CD4-positive, CD25-positive, alpha-beta regulatory T cell (primary cell): ENCODE results near the gene FLYWCH1. TPM values are rescaled to one million over a fixed set of nuclear protein-coding genes. Genes with fewer than 3 reads are reported as not detected.

ENCODE experiments used
- ATAC-seq, 2 donors: fragments of 150-1000 bp; cut with Tn5 transposase; one replicate each; pipeline ENCODE4 v1.10.0; 2021; ENCODE audit warnings: low read depth in 2 of 2, moderate number of reproducible peaks in 2 of 2, moderate library complexity in 1 of 2
- DNase-seq, 3 donors: peaks; one replicate each; pipeline versions ENCODE4 v3.0.0 to v3.0.0-alpha.2; 2012 to 2022; ENCODE audit warnings: mixed read lengths in 1 of 3
- H3K27ac ChIP-seq: one replicate; pipeline ENCODE4 v1.7.0; 2013; ENCODE audit warnings: mild to moderate bottlenecking, low read length; ENCODE audit not compliant: insufficient read depth, poor library complexity, severe bottlenecking
- H3K27me3 ChIP-seq: one replicate; pipeline ENCODE4 v1.7.0; 2013; ENCODE audit warnings: low read length; ENCODE audit not compliant: control insufficient read depth, insufficient read depth
- H3K36me3 ChIP-seq: one replicate; pipeline ENCODE4 v1.7.0; 2013; ENCODE audit warnings: mild to moderate bottlenecking, low read length, moderate library complexity; ENCODE audit not compliant: control insufficient read depth, insufficient read depth
- H3K4me1 ChIP-seq: 2 replicates; pipeline ENCODE4 v1.7.0; 2013; ENCODE audit warnings: mild to moderate bottlenecking, low read length; ENCODE audit not compliant: insufficient read depth, control insufficient read depth, poor library complexity, severe bottlenecking
- H3K4me3 ChIP-seq: one replicate; pipeline ENCODE4 v1.7.0; 2013; ENCODE audit warnings: low read depth, mild to moderate bottlenecking, low read length, moderate library complexity
- H3K9me3 ChIP-seq, 2 experiments: 1 replicate in 1 of 2; 2 replicates in 1 of 2; pipeline ENCODE4 v1.7.0; 2013; ENCODE audit warnings: low read length in 2 of 2, mild to moderate bottlenecking in 1 of 2, moderate library complexity in 1 of 2; ENCODE audit not compliant: control insufficient read depth in 2 of 2
- H3K27ac Mint-ChIP-seq, 3 donors: one replicate each; pipeline ENCODE4 v1.8.0; 2020 to 2022; ENCODE audit warnings: mild to moderate bottlenecking in 3 of 3, mixed read lengths in 3 of 3, moderate library complexity in 2 of 3
- H3K27me3 Mint-ChIP-seq: one replicate; pipeline ENCODE4 v1.8.0; 2022; ENCODE audit warnings: mild to moderate bottlenecking, mixed read lengths
- H3K36me3 Mint-ChIP-seq: one replicate; pipeline ENCODE4 v1.8.0; 2020; ENCODE audit warnings: mixed read lengths
- H3K4me1 Mint-ChIP-seq, 4 donors: one replicate each; pipeline ENCODE4 v1.8.0; 2020 to 2022; ENCODE audit warnings: mixed read lengths in 4 of 4, mild to moderate bottlenecking in 1 of 4
- H3K4me3 Mint-ChIP-seq, 4 donors: one replicate each; pipeline ENCODE4 v1.8.0; 2020 to 2022; ENCODE audit warnings: mild to moderate bottlenecking in 4 of 4, mixed read lengths in 4 of 4, moderate library complexity in 3 of 4
- H3K9me3 Mint-ChIP-seq, 7 donors: one replicate each; pipeline ENCODE4 v1.8.0; 2020 to 2022; ENCODE audit warnings: mixed read lengths in 7 of 7, mild to moderate bottlenecking in 3 of 7, moderate library complexity in 2 of 7
- polyA plus RNA-seq, 4 donors: library from polyadenylated mRNA; unstranded; fragments of 300-500 nt; fragmentation: Illumina TruSeq; gene quantifications; one replicate each; pipeline ENCODE4 v1.2.3, GENCODE V29; 2021
- total RNA-seq: library from RNA; stranded (reverse); gene quantifications from one replicate; pipeline ENCODE4 v1.2.3, GENCODE V29; 2022

Gene FLYWCH1
- total and polyA plus RNA-seq, 5 donors from 2014 or later: 6.6 to 74.8 (median 13.1) TPM

DNA sequence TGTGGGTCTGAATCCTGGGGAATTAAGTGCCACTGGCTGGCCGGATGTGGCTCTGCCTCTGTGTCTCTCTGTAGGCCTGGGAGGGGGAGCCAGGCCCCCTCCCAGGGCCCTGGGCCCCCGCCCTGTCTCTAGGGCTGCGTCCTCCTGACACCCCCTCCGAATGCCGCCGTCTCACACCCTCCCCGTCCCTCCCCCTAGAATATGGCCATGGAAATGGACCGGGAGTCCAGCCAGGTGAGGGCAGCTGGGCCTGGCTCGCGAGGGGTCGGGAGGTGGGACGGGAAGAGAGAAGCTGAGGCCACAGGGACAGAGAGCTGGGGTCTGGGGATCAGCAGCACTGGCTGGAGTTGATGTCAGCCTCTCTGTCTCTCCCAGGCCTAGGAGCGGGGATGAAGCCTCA, 84.6 kb downstream of the FLYWCH1 start:
- H3K4me1 Mint-ChIP-seq: no peaks in the 10 kb centered on the region
- no peaks in the 10 kb centered on the region for H3K27me3 ChIP-seq
- no peak for ATAC-seq
- H3K27me3 Mint-ChIP-seq: peaks cover 8% of the 10 kb centered on the region
- H3K36me3 ChIP-seq: no peaks in the 10 kb centered on the region
- no peaks in the 10 kb centered on the region for H3K36me3 Mint-ChIP-seq
- no peaks in the 10 kb centered on the region for H3K9me3 ChIP-seq
- H3K27ac ChIP-seq: no peak overlapping the region
- no peaks in the 10 kb centered on the region for H3K4me1 ChIP-seq
- H3K4me3 ChIP-seq: no peak overlapping the region
- no peak overlapping the region for H3K4me3 Mint-ChIP-seq
- H3K27ac Mint-ChIP-seq: no peak overlapping the region
- no peak for DNase-seq
- no peaks in the 10 kb centered on the region for H3K9me3 Mint-ChIP-seq

DNA sequence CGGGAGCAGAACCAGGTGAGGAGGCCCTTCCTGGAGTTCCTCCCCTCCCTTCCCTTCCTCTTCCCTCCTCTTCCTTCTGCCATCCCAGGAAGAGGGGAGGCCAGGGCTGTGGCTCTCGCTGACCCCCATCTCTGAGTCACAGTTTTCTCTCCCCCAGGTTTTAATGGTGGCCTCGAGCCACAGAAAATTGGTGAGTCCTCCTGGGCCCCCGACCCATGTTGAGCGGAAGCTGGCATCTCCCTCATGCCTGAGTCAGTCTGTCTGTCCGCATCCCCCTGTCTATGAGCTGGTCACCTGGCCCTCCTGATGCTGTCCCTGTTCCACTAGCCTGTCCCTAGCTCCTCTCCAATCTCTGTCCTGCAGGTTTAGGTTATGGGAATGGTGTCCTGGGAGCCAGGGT, 88.2 kb downstream of the FLYWCH1 start:
- H3K36me3 ChIP-seq: no peaks in the 10 kb centered on the region
- Mint-ChIP-seq H3K36me3 (no peaks in the 10 kb centered on the region), H3K4me1 (peaks cover 2 to 9% (median 5%) of the 10 kb centered on the region in 4 donors), H3K9me3 (no peaks in the 10 kb centered on the region), H3K27me3 (peaks cover 13% of the 10 kb centered on the region), H3K27ac (no peak overlapping the region), H3K4me3 (no peak overlapping the region)
- ATAC-seq: no peak
- DNase-seq: no peak
- H3K27me3 ChIP-seq: no peaks in the 10 kb centered on the region
- no peak overlapping the region for H3K4me3 ChIP-seq
- no peaks in the 10 kb centered on the region for H3K9me3 ChIP-seq
- H3K4me1 ChIP-seq: peaks cover 6% of the 10 kb centered on the region
- H3K27ac ChIP-seq: no peak overlapping the region

DNA sequence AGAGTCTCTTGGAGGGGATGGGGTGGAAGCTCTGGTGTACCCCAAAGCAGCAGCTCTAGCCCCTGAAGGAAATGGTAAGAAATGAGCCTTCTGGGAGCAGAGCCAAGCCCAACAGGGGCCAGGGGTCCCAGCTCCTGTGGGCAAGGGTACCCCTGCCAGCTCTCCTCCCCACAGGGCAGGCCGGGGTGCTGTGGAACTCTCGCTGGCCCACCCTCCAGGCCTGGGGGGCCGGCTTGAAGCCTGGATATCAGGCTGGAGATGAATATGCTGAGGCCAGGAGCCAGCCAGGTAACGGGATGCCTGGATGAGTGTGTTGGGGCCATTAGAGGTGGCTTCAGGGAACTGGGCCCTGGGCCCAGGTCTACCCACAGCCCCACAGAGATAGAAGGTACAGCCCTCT, 88.8 kb downstream of the FLYWCH1 start:
- H3K9me3 ChIP-seq: no peaks in the 10 kb centered on the region
- H3K27ac ChIP-seq: no peak overlapping the region
- Mint-ChIP-seq H3K27me3 (peaks cover 13% of the 10 kb centered on the region), H3K9me3 (no peaks in the 10 kb centered on the region), H3K4me3 (peak overlapping the region in 1 of 4 donors; percentile 15), H3K27ac (no peak overlapping the region), H3K36me3 (no peaks in the 10 kb centered on the region), H3K4me1 (peaks cover 3 to 9% (median 6%) of the 10 kb centered on the region in 4 donors)
- ATAC-seq: no peak
- H3K4me1 ChIP-seq: peaks cover 9% of the 10 kb centered on the region
- no peaks in the 10 kb centered on the region for H3K27me3 ChIP-seq
- H3K36me3 ChIP-seq: no peaks in the 10 kb centered on the region
- no peak for DNase-seq
- no peak overlapping the region for H3K4me3 ChIP-seq

Other genes starting within 250 kb of the FLYWCH1 start
- 24.1 TPM for gene KCTD5, start 229.4 kb upstream of the FLYWCH1 start, total RNA-seq
- 10 to 100 TPM; 17.5 to 26.4 (median 21.9) TPM for gene KCTD5, start 229.4 kb upstream of the FLYWCH1 start, polyA plus RNA-seq
- 0.81 TPM for gene PRSS27, start 191.7 kb upstream of the FLYWCH1 start, total RNA-seq
- under 1 TPM in 2 of 4 donors, not detected in 2; 0.13 to 0.14 TPM for gene PRSS27, start 191.7 kb upstream of the FLYWCH1 start, polyA plus RNA-seq
- gene SRRM2, start 159.3 kb upstream of the FLYWCH1 start, total RNA-seq: 1,344 TPM
- gene SRRM2, start 159.3 kb upstream of the FLYWCH1 start, polyA plus RNA-seq: 10 to 100 TPM; 29.8 to 40.2 (median 36.4) TPM
- gene ELOB, start 134.7 kb upstream of the FLYWCH1 start, total RNA-seq: 96.5 TPM
- gene ELOB, start 134.7 kb upstream of the FLYWCH1 start, polyA plus RNA-seq: 100 to 1,000 TPM; 250 to 359 (median 297) TPM
- not detected for gene PRSS33, start 124.4 kb upstream of the FLYWCH1 start, total RNA-seq
- gene PRSS33, start 124.4 kb upstream of the FLYWCH1 start, polyA plus RNA-seq: not detected
- not detected for gene PRSS41, start 113.5 kb upstream of the FLYWCH1 start, total RNA-seq
- gene PRSS41, start 113.5 kb upstream of the FLYWCH1 start, polyA plus RNA-seq: not detected
- not detected for gene PRSS21, start 94.7 kb upstream of the FLYWCH1 start, total RNA-seq
- gene PRSS21, start 94.7 kb upstream of the FLYWCH1 start, polyA plus RNA-seq: 1 to 10 TPM in 3 of 4 donors, under 1 TPM in 1; 0.43 to 8.4 (median 4.1) TPM
- gene ZG16B, start 81.6 kb upstream of the FLYWCH1 start, total RNA-seq: not detected
- gene ZG16B, start 81.6 kb upstream of the FLYWCH1 start, polyA plus RNA-seq: 1 to 10 TPM in 2 of 4 donors, under 1 TPM in 2; 0.60 to 2.4 (median 1.4) TPM
- not detected for gene PRSS22, start 53.8 kb upstream of the FLYWCH1 start, total RNA-seq
- gene PRSS22, start 53.8 kb upstream of the FLYWCH1 start, polyA plus RNA-seq: not detected
- gene FLYWCH2, start 28.7 kb upstream of the FLYWCH1 start, total RNA-seq: 12.8 TPM
- gene FLYWCH2, start 28.7 kb upstream of the FLYWCH1 start, polyA plus RNA-seq: 10 to 100 TPM; 14.8 to 27.1 (median 18.3) TPM
- gene KREMEN2, start 52.3 kb downstream of the FLYWCH1 start, total RNA-seq: not detected
- not detected for gene KREMEN2, start 52.3 kb downstream of the FLYWCH1 start, polyA plus RNA-seq
- gene PAQR4, start 57.4 kb downstream of the FLYWCH1 start, total RNA-seq: 5.6 TPM
- gene PAQR4, start 57.4 kb downstream of the FLYWCH1 start, polyA plus RNA-seq: 1 to 10 TPM; 2.2 to 8.0 (median 4.4) TPM
- gene PKMYT1, start 68.5 kb downstream of the FLYWCH1 start, total RNA-seq: 5.7 TPM
- gene PKMYT1, start 68.5 kb downstream of the FLYWCH1 start, polyA plus RNA-seq: 1 to 10 TPM; 1.5 to 7.2 (median 2.3) TPM
- gene CLDN9, start 101.0 kb downstream of the FLYWCH1 start, total RNA-seq: not detected
- not detected for gene CLDN9, start 101.0 kb downstream of the FLYWCH1 start, polyA plus RNA-seq
- not detected for gene CLDN6, start 106.3 kb downstream of the FLYWCH1 start, total RNA-seq
- not detected for gene CLDN6, start 106.3 kb downstream of the FLYWCH1 start, polyA plus RNA-seq
- gene TNFRSF12A, start 108.4 kb downstream of the FLYWCH1 start, total RNA-seq: 0.94 TPM
- 1 to 10 TPM in 1 of 4 donors, under 1 TPM in 2, not detected in 1; 0.69 to 1.2 (median 0.78) TPM for gene TNFRSF12A, start 108.4 kb downstream of the FLYWCH1 start, polyA plus RNA-seq
- 12.9 TPM for gene HCFC1R1, start 112.0 kb downstream of the FLYWCH1 start, total RNA-seq
- 10 to 100 TPM; 18.0 to 20.7 (median 19.0) TPM for gene HCFC1R1, start 112.0 kb downstream of the FLYWCH1 start, polyA plus RNA-seq
- gene THOC6, start 112.1 kb downstream of the FLYWCH1 start, total RNA-seq: 16.2 TPM
- gene THOC6, start 112.1 kb downstream of the FLYWCH1 start, polyA plus RNA-seq: 10 to 100 TPM; 37.1 to 49.2 (median 41.0) TPM
- gene BICDL2, start 125.0 kb downstream of the FLYWCH1 start, total RNA-seq: not detected
- gene BICDL2, start 125.0 kb downstream of the FLYWCH1 start, polyA plus RNA-seq: not detected
- gene MMP25, start 134.6 kb downstream of the FLYWCH1 start, total RNA-seq: 1.6 TPM
- gene MMP25, start 134.6 kb downstream of the FLYWCH1 start, polyA plus RNA-seq: 1 to 10 TPM in 1 of 4 donors, under 1 TPM in 2, not detected in 1; 0.16 to 1.0 (median 0.29) TPM
- gene IL32, start 153.7 kb downstream of the FLYWCH1 start, total RNA-seq: 1,611 TPM
- 1,000 to 10,000 TPM; 3,219 to 6,021 (median 4,004) TPM for gene IL32, start 153.7 kb downstream of the FLYWCH1 start, polyA plus RNA-seq
- 0.81 TPM for gene ZSCAN10, start 187.4 kb downstream of the FLYWCH1 start, total RNA-seq
- gene ZSCAN10, start 187.4 kb downstream of the FLYWCH1 start, polyA plus RNA-seq: not detected
- not detected for gene ZNF205, start 200.7 kb downstream of the FLYWCH1 start, total RNA-seq
- not detected for gene ZNF205, start 200.7 kb downstream of the FLYWCH1 start, polyA plus RNA-seq
- gene ZNF213, start 223.1 kb downstream of the FLYWCH1 start, total RNA-seq: 3.8 TPM
- 1 to 10 TPM; 1.9 to 2.3 (median 2.1) TPM for gene ZNF213, start 223.1 kb downstream of the FLYWCH1 start, polyA plus RNA-seq